ENCODE measurements around the gene SBSN. TPM values are rescaled to one million over a fixed set of nuclear protein-coding genes. Genes with fewer than 3 reads are reported as not detected.

SBSN gene
- total RNA-seq, 4 donors from 2014 or later: 1.0 TPM; not detected in 3

DNA sequence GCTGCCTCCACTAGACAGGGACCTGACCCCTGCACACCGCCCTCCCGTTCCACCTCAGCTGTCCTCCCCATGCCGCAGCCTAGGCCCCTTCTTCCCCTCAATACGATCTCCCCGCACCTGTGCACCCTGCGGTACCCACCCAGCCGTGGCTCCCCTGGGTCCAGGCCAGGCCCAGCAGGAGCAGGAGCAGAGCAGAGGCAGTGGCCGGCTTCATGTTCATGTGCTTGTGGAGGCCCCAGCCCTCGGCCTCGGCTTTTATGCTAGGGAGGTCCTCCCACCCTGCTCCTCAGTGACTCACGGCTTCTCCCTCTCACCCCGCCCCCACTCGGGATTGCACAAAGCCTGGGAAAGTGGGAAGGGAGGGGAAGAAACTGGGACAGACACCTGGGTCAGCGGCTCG is 26.4 kb downstream of the SBSN start:
- no peaks in the 10 kb centered on the region for H3K27me3 ChIP-seq
- H3K4me3 ChIP-seq: no peak overlapping the region
- H3K4me1 ChIP-seq: no peaks in the 10 kb centered on the region
- H3K9me3 ChIP-seq: no peaks in the 10 kb centered on the region
- no peak overlapping the region for H3K27ac ChIP-seq
- DNase-seq: no peak
- TF ChIP-seq, protein P1, sequence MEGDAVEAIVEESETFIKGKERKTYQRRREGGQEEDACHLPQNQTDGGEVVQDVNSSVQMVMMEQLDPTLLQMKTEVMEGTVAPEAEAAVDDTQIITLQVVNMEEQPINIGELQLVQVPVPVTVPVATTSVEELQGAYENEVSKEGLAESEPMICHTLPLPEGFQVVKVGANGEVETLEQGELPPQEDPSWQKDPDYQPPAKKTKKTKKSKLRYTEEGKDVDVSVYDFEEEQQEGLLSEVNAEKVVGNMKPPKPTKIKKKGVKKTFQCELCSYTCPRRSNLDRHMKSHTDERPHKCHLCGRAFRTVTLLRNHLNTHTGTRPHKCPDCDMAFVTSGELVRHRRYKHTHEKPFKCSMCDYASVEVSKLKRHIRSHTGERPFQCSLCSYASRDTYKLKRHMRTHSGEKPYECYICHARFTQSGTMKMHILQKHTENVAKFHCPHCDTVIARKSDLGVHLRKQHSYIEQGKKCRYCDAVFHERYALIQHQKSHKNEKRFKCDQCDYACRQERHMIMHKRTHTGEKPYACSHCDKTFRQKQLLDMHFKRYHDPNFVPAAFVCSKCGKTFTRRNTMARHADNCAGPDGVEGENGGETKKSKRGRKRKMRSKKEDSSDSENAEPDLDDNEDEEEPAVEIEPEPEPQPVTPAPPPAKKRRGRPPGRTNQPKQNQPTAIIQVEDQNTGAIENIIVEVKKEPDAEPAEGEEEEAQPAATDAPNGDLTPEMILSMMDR (IDR thresholded peaks at IDR 0.05): no peak
- no peak for TF ChIP-seq POLR2A (IDR thresholded peaks at IDR 0.05)
- H3K36me3 ChIP-seq: no peaks in the 10 kb centered on the region

DNA sequence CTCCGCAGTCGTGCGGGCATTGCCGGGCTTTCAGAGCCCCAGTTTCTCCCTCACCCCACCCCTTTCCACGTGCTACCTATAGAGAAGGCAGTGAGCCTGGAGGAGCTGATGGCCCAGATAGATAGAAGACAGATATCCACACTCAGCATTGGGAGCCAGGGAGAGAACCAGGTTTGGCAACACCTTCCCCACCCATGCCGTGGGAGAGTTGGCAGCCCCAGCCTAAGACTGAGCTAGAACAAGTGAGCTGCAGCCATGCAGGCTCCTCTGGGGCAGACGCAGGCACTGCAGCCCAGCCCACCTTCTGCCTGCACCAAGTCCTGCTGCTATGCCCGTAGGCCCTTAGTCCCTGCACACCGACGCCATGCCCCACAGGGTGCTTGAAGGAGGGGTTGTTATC is 27.5 kb downstream of the SBSN start:
- Histone ChIP-seq H3K36me3 (no peaks in the 10 kb centered on the region), H3K27ac (no peak overlapping the region)
- TF ChIP-seq POLR2A (IDR thresholded peaks at IDR 0.05): no peak
- TF ChIP-seq, protein P1 (IDR thresholded peaks at IDR 0.05): no peak

DNA sequence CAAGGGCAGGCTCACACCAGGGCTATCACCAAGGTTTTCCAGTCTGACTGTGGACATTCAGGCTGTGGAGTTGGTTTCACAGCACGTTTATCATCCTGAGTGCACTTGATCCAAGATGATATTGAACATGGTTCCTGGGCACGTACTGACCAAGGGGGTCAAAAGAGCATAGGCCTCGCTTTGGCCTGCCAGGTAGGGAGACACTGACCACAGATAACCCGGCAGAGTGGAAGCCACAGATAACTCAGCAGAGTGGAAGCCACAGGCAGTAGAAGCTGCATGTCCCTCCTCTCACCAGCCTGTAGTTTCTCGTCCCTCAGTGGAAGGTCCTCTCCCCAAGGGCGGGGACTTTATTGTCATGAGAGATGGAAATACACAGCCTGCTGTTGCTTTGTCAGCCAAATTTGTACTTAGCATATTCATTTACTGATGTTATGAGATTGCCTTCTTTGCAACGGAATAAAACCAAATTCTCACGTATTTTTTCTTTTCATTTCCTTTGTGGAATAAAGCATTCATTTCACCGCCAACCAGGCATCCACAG is 29.1 kb downstream of the SBSN start:
- Histone ChIP-seq H3K27ac (no peak overlapping the region), H3K27me3 (no peaks in the 10 kb centered on the region), H3K4me3 (no peak overlapping the region), H3K36me3 (no peaks in the 10 kb centered on the region), H3K4me1 (no peaks in the 10 kb centered on the region), H3K9me3 (no peaks in the 10 kb centered on the region)
- no peak for DNase-seq
- TF ChIP-seq POLR2A (IDR thresholded peaks at IDR 0.05): no peak
- TF ChIP-seq, protein P1 (IDR thresholded peaks at IDR 0.05): no peak

More for the DNA sequence above, 27.5 kb downstream of the SBSN start:
- H3K4me3 ChIP-seq: no peak overlapping the region
- no peaks in the 10 kb centered on the region for H3K27me3 ChIP-seq
- DNase-seq: no peak
- no peaks in the 10 kb centered on the region for H3K9me3 ChIP-seq
- H3K4me1 ChIP-seq: no peaks in the 10 kb centered on the region

DNA sequence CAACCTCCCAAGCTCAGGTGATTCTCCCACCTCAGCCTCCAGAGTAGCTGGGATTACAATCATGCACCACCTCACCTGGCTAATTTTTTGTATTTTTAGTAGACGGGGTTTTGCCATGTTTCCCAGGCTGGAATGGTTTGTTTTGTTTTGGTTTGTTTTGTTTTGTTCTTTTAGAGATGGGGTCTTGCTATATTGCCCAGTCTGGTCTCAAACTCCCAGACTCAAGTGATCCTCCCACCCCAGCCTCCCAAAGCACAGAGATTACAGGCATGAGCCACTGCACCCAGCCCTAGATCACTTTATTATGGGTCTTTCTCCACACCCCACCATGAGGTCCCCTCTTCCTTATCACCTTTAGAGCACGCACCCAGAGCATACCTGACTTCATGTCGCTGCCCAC is 29.9 kb downstream of the SBSN start:
- H3K27me3 ChIP-seq: no peaks in the 10 kb centered on the region
- H3K4me3 ChIP-seq: no peak overlapping the region
- H3K36me3 ChIP-seq: no peaks in the 10 kb centered on the region
- no peak overlapping the region for H3K27ac ChIP-seq
- DNase-seq: no peak
- TF ChIP-seq, protein P1 (IDR thresholded peaks at IDR 0.05): no peak
- TF ChIP-seq POLR2A (IDR thresholded peaks at IDR 0.05): no peak
- no peaks in the 10 kb centered on the region for H3K4me1 ChIP-seq
- H3K9me3 ChIP-seq: no peaks in the 10 kb centered on the region

DNA sequence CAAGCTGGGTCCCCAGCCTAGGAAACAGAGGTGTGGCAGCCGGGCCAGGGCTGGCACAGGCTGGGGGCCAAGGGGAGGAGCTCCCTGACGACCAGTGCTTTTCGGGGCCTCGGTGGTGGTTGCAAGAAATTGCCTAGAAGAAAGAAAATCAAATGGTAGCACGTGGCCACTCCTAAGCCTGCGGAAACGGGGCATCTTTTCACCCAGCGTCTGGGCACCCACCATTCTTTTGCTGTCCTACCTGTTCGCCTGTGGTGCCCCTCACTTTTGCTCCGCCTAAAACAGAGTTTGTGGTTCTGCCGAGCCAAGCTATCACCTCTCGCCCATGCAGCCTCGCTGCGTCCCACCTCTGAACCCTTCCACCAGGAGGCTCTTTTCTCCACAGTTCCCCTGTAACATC is 30.7 kb downstream of the SBSN start:
- H3K36me3 ChIP-seq: no peaks in the 10 kb centered on the region
- no peak overlapping the region for H3K27ac ChIP-seq
- H3K4me1 ChIP-seq: no peaks in the 10 kb centered on the region
- no peak for DNase-seq
- no peak for TF ChIP-seq POLR2A (IDR thresholded peaks at IDR 0.05)
- TF ChIP-seq, protein P1 (IDR thresholded peaks at IDR 0.05): no peak
- no peaks in the 10 kb centered on the region for H3K27me3 ChIP-seq
- H3K4me3 ChIP-seq: no peak overlapping the region
- no peaks in the 10 kb centered on the region for H3K9me3 ChIP-seq
